ENCODE results near the gene MVB12B. TPM values are rescaled to one million over a fixed set of nuclear protein-coding genes. Genes with fewer than 3 reads are reported as not detected.

Gene MVB12B
- total RNA-seq, 4 donors from 2014 or later = 27.2 to 36.9 (median 33.2) TPM

DNA sequence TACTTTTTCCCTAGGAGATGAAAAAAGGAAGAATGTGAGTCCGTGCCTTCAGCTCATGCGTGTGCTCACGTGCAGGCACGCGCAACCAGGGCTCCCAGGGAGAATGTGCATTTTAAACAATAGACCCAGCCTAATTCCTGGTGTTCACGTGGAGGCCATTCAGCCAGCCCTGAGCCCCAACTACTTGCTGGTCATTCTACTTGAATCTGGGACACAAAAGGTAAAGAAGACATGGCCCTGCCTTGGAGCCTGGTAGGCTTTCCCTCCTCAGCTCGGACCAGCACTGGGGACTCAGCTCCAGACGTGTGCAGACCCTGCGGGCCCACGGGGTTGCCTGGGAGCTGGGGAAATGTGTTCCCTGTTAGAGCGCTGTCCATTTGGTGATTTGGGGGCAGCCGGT lies 125.5 kb downstream of the MVB12B start:
- TF ChIP-seq EP300 (IDR thresholded peaks at IDR 0.05) (no peak), POLR2A (IDR thresholded peaks at IDR 0.05) (no peak)
- TF ChIP-seq, protein P1, sequence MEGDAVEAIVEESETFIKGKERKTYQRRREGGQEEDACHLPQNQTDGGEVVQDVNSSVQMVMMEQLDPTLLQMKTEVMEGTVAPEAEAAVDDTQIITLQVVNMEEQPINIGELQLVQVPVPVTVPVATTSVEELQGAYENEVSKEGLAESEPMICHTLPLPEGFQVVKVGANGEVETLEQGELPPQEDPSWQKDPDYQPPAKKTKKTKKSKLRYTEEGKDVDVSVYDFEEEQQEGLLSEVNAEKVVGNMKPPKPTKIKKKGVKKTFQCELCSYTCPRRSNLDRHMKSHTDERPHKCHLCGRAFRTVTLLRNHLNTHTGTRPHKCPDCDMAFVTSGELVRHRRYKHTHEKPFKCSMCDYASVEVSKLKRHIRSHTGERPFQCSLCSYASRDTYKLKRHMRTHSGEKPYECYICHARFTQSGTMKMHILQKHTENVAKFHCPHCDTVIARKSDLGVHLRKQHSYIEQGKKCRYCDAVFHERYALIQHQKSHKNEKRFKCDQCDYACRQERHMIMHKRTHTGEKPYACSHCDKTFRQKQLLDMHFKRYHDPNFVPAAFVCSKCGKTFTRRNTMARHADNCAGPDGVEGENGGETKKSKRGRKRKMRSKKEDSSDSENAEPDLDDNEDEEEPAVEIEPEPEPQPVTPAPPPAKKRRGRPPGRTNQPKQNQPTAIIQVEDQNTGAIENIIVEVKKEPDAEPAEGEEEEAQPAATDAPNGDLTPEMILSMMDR (IDR thresholded peaks at IDR 0.05) = no peak
- Histone ChIP-seq H3K27me3 (no peaks in the 10 kb centered on the region), H3K27ac (no peak overlapping the region), H3K9me3 (no peaks in the 10 kb centered on the region), H3K4me1 (peaks cover 0 to 8% (median 0%) of the 10 kb centered on the region in 4 donors), H3K36me3 (peaks cover 0 to 62% (median 0%) of the 10 kb centered on the region in 3 donors), H3K4me3 (no peak overlapping the region)
- WGBS, 2 donors = 81 to 88% methylated on average over 9 of the region's 12 CpGs
- DNase-seq (ENCODE audit: low spot score in 2 of 2) = no peak

DNA sequence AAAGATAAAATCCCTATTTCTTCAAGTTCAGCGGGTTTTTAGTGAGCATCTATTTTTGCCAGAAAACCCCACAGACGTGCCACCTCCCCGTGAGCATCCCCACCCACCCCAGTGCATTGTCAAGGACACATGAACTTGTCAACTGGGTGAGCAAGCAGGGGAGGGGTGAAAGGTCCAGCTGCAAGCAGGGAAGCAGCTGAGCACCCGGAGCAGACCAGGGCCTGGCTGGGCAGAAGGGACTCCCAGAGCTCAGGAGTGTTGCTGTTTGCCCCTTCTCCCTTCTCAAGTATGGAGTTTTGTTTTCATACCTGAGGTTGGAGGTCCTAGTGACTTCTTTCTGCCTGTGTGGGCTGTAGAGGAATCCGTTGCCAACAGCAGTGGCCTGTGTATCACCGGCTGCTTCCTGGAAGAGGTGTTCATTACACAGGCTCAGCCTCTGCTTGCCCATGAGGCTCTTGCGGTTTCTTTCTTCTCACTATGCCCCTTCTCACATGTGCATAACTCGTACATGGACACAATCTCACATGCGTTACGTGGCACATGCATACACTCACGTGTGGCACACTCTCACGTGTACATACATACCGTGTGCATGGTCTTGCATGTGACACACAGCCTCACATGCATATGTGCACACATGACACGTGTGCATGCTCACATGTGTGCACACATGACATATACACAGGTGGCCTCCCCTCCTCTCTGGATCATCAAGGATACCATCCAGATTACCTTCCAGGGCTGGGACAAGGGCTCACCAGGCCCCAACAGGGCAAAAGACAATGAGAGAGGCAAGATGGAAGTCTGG lies 126.7 kb downstream of the MVB12B start:
- DNase-seq (ENCODE audit: low spot score in 2 of 2) = no peak
- WGBS, 2 donors = 81 to 89% methylated on average over 14 of the region's 14 CpGs
- Histone ChIP-seq H3K9me3 (no peaks in the 10 kb centered on the region), H3K4me1 (peaks cover 0 to 8% (median 0%) of the 10 kb centered on the region in 4 donors), H3K27ac (no peak overlapping the region), H3K4me3 (no peak overlapping the region), H3K27me3 (no peaks in the 10 kb centered on the region), H3K36me3 (peaks cover 0 to 60% (median 0%) of the 10 kb centered on the region in 3 donors)
- TF ChIP-seq POLR2A (IDR thresholded peaks at IDR 0.05) (no peak), EP300 (IDR thresholded peaks at IDR 0.05) (no peak)
- TF ChIP-seq, protein P1 (IDR thresholded peaks at IDR 0.05) = no peak

DNA sequence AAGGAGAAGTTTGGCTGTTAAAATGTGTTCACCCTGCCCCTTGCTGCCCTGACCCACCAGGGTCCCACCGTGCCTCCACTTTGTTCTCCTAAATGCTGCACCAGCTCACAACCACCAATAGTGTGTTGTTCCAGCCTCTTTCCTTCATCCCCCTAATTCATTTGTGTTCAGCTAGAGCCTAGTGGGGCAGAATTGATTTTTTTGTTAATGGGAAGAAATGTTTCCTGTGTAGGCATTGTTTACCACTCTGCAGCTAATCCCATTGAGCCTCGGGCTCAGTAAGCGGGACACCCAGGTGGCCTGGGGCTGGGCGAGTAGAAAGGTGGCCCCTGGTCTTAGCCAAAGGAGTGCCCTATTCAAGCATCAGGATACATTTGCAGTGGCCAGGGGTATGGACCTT lies 127.6 kb downstream of the MVB12B start:
- Histone ChIP-seq H3K27me3 (no peaks in the 10 kb centered on the region), H3K36me3 (peaks cover 0 to 56% (median 0%) of the 10 kb centered on the region in 3 donors), H3K9me3 (no peaks in the 10 kb centered on the region), H3K4me1 (peaks cover 0 to 8% (median 0%) of the 10 kb centered on the region in 4 donors), H3K27ac (no peak overlapping the region), H3K4me3 (no peak overlapping the region)
- no peak for TF ChIP-seq POLR2A (IDR thresholded peaks at IDR 0.05)
- TF ChIP-seq, protein P1 (IDR thresholded peaks at IDR 0.05) = no peak
- TF ChIP-seq EP300 (IDR thresholded peaks at IDR 0.05) = no peak
- no peak for DNase-seq (ENCODE audit: low spot score in 2 of 2)
- WGBS, 2 donors = 68 to 72% methylated on average over 4 of the region's 4 CpGs

DNA sequence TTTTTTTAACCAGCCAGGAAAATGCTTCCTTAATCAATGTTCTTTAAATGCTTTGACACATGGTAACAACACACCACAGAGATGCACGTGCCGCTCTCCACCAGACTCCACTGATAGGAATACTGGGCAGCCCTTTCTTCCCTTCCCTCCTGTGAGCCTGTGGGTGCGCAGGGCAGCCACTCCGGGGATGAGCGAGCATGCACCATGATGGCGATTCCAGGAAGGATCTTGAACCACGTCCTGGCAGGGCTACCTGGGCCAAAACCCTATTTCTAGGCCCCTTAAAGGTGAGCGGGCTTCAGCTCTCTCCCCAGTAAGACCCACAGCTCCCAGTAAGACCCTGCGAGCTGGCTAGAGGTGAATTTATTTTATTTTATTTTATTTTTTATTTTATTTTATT lies 128.2 kb downstream of the MVB12B start:
- peaks cover 0 to 52% (median 0%) of the 10 kb centered on the region in 3 donors for H3K36me3 ChIP-seq
- peaks cover 0 to 10% (median 0%) of the 10 kb centered on the region in 4 donors for H3K4me1 ChIP-seq
- no peak overlapping the region for H3K27ac ChIP-seq
- TF ChIP-seq, protein P1 (IDR thresholded peaks at IDR 0.05) = no peak
- TF ChIP-seq EP300 (IDR thresholded peaks at IDR 0.05) (no peak), POLR2A (IDR thresholded peaks at IDR 0.05) (no peak)
- no peaks in the 10 kb centered on the region for H3K27me3 ChIP-seq
- no peak overlapping the region for H3K4me3 ChIP-seq
- WGBS, 2 donors = 94 to 96% methylated on average over 9 of the region's 9 CpGs
- H3K9me3 ChIP-seq = no peaks in the 10 kb centered on the region
- no peak for DNase-seq (ENCODE audit: low spot score in 2 of 2)

DNA sequence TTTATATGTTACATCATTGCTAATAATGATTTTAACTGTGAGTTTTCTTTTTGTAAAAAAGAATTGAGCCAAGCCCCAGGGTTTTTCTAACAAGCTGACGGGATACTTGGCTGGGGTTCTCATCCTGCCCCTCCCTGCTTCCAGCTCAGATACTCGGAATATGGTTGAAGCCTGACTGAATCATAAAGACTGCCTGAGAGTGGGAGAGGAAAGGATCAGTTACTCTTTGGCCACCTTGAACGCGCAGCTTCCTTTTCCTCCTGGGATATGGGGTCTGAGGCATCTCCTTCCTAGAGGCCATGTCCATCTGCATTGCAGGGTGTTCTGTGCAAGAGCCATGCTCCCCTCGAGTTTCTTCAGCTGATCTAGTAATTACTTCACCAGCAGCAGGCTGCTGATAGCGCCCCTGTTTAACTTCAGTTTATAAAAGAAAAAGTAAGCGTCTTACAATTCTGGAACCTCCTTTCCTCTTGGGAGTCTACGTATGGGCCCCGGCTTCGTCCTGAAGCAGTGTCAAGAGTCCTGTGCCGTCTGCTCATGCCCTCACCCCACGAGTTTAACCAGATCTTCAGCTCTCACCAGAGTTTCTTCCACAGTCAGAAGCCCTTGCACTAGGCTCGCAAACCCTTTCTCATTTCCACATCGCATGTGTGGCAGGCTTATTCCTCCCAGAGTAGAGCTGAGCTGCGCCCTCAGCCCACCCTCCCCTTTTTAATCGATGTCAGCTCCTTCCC lies 130.0 kb downstream of the MVB12B start:
- H3K27ac ChIP-seq = peak overlapping the region in 1 of 4 donors; percentile 60
- no peak for DNase-seq (ENCODE audit: low spot score in 2 of 2)
- peaks cover 0 to 51% (median 0%) of the 10 kb centered on the region in 3 donors for H3K36me3 ChIP-seq
- TF ChIP-seq POLR2A (IDR thresholded peaks at IDR 0.05) = no peak
- TF ChIP-seq, protein P1 (IDR thresholded peaks at IDR 0.05) = no peak
- TF ChIP-seq EP300 (IDR thresholded peaks at IDR 0.05) = no peak
- H3K4me1 ChIP-seq = peaks cover 0 to 15% (median 0%) of the 10 kb centered on the region in 4 donors
- 68 to 76% methylated on average over 16 of the region's 16 CpGs for WGBS, 2 donors
- H3K9me3 ChIP-seq = no peaks in the 10 kb centered on the region
- H3K4me3 ChIP-seq = no peak overlapping the region
- H3K27me3 ChIP-seq = no peaks in the 10 kb centered on the region

All from tibial nerve (tissue), 4 donors.